NCI-H1092 treated with DMSO at 0.1 percent for 48 hours (cell line): ENCODE results near the gene RAI1.
A peak's percentile ranks its signal among the peaks of the same experiment; 100 is the strongest.
"Not testable (repeated sequence)": the region's sequence is repeated elsewhere in the genome, so short reads cannot be mapped to it uniquely, and the experiment has no call there.

Experiments used
- DNase-seq: peaks from one replicate; lab custom pipeline; 2025; lab: John Stamatoyannopoulos, UW

The RAI1 gene

DNA sequence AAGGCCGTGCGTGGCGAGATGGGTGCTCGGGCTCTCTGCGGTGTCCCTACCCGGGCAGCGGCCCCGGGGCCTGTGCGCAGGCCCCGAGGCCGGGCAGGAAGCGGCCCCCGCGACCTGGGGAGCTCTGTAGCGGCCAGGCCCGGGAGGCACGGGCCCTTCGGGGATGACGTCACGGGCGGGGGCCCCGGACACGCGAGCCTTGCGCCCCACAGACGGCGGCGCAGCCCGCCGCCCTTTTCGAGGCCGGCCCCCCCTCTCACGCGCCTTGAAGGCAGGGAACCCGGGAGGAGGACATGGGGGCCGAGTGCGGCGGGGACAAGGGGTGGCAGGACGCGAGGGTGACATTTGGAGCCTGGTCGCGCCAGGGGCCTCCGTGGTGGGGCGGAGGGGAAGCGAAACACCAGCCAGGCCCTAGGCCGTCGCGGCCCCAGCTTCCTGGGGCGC lies 1.1 kb downstream of the RAI1 start:
- no peak for DNase-seq

DNA sequence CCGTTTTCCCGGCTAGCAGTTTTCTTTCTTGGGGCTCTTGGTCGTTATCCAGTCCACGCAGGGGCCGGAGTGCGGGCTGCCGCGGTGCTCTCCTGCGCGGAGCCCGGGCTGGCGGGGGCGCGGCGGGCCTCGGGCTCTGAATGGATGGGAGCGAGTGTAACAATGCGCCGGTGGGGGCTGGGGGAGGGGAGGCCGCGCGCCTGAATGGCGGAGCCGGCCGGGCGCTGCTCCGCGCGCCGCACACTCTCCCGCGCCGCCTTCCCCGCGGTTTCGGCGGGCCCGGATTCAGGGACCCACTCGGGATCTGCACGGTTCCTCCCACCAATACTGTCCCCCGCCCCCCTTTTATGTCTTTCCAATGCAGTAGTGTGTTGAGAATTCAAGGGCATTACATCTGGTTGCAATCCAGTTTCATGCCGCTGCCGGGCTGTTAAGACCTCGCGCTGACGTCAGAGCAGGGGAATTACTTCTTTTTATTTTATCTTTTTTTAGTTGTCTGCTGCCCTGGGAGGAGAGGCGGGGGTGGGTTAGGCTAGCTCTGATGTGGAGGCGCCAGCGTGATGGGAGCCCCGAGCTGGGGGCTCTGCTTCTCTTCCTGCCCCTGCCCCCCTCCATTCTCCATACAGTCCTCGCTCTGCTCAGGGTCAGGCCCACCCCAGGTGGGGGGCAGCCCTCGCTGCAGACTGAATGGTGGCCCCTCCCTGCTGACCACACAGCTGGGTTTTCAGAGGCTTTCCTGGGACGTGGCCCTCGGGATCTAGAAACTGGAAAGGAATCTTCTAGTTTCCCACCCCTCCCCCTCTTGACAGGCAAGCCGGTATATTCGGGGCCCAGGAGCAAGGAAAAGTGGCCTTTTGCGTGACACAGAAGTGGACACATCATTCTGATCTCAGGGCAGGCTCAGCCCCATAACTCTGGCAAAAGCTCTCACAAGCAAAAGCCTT lies 1.8 kb downstream of the RAI1 start:
- DNase-seq: peak; percentile 16

DNA sequence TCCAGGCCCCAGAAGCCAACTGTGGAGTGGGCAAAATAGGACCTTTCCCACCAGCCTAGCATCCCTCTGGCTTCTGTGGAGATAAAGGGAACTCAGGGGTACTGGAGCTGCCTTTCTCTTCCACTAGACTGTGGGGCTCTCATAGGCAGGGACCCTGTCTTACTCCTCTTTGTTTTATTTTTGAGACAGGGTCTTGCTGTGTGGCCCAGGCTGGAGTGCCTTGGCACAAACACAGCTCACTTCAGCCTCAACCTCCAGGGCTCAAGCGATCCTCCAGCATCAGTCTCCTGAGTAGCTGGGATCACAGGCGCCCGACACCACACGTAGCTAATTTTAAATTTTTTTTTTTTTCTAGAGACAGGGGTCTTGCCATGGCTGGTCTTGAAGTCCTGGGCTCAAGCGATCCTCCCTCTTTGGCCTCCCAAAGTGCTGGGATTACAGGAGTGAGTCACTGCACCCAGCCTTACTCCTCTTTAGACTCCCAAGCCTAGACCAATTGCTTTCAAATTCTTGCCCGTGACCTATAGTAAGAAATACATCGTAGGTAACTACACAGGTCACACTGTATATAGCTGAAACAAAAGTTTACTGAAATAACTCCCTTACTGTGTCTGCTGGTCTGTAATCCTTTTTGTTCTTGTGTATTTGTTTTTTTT lies 2.6 kb downstream of the RAI1 start:
- no peak for DNase-seq

DNA sequence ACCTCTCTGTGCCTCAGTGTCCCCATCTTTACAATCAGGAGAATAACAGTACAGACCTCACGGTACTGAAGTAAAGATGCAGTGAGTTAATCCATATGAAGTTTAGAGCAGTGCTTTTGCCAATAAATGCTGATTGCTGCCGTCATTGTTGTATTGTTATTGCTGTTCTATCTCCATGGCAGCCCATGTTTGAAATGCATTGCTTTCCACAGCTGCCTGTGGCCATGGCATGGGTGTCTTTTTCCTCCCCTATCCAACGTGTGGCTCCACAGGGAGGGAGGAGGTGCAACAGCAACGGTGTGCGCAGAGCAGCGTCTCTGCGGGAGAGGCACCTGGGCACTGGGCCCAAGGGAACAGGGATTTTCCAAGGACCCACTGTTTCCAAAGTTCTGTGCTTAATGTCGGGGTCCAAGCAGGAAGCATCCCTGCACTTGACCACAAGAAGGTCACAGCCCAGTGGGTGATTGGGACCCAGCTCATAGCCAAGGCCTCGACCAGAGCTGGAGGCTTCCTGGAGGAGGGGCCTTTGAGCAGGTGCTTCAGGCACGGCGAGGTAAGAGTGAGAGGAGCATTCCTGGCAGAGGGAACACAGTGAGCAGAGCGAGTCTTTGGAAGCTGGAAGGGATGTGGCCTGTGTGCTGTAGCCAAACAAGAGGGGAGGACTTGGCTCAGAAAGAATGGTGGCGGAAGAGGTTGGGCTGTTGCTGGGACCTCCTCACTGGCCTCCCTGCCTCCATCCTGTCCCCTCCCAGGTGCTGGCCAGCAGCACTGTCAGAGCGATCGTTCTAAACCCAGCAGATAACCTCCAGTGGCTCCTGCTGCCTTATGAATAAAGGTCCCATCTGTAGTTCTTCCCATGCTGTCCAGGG lies 3.9 kb downstream of the RAI1 start:
- DNase-seq: no peak

DNA sequence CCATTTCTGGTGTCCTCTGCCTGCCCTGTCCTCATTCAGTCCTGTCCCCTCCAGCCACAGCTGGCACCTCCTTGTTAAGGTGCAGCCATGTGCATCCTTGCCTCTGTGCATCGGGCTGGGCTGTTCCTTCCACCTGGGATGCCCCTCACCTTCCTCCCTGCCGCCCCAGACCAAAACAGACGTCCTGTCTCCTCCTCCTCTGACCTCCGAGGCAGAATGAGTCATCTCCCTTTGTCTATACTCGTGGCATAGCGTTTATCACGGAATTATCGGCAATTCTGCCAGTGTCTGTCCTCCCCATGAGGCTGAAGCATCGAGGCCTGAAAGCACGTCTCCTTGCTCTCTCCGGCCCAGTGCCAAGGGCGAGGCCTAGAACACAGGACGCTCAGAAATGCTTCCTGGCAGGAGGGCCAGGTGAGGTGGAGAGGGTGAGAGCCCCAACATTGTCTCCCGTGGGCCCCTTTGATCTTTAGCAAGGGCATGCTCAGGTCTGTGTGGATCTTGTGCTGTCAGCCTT lies 4.6 kb downstream of the RAI1 start:
- no peak for DNase-seq

DNA sequence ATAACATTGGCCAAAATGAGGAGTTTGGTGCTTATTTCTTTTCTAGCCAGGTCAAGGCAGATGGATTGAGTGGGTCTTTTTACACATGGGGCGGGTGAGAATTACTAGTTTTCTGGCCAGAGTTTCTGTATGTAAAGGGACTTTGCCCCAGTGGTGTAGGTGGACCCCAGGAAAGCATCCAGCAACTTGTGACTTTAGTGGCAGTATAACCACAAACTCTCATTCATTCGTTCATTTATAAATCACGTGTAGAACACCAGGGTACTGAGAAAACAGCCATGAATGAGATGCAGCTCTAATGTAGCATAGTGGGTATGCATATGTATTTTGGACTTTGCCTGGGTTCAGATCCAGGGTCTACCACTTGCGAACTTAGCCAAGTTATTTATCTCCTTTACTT lies 8.1 kb downstream of the RAI1 start:
- DNase-seq: no peak

DNA sequence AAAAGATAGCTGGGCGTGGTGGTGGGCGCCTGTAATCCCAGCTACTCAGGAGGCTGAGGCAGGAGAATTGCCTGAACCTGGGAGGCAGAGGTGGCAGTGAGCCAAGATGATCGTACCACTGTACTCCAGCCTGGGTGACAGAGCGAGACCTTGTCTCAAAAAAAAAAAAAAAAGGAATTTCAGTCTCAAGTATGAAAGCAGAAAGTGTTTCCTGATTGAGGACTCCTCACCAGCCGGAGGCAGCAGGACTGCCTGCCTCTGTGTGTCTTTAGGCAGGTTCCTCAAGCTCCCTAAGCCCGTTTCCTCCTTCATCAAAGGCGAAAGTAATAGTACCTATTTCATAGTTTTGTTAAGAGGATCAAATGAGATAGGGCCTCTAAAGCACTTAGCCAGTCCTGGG lies 9.0 kb downstream of the RAI1 start:
- not testable (repeated sequence) for DNase-seq

DNA sequence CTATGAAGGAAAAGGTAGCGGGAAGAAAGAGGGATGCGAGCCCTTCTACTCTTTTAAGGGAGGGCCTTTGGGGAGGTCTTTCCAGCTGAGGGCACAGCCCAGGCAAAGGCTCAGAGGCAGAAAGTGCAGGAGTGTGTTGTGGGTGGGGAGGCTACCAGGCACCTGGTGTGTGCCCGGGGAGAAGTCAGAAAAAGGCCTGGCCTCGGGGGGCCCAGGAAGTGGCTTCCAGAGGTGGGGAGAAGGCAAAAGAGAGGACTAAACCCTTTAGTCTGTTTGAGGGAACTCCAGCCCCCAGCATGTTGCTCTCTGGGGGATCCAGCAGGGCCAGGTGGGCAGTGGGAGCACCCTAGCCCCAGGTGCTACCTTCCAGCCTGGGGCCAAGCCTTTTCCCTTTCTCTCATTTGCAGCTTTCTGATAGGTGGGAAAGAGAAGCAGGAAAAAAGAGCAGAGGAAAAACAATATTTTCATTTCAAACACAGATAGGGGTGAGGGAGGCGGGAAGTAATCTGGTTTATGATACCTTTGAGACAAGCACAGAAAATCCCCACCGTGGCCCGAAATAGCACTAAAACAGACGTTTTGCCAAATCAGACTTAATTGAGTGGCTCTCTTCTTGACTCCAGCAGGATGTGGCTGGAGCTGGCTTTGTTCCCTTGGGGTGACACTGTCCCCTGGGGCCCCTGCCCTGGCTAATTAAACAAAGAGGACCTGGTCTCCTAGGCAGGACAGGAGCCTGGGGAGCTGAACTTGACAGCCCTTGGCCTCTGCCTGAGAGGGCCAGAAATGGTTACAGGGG lies 10.4 kb downstream of the RAI1 start:
- peak; percentile 29 for DNase-seq

DNA sequence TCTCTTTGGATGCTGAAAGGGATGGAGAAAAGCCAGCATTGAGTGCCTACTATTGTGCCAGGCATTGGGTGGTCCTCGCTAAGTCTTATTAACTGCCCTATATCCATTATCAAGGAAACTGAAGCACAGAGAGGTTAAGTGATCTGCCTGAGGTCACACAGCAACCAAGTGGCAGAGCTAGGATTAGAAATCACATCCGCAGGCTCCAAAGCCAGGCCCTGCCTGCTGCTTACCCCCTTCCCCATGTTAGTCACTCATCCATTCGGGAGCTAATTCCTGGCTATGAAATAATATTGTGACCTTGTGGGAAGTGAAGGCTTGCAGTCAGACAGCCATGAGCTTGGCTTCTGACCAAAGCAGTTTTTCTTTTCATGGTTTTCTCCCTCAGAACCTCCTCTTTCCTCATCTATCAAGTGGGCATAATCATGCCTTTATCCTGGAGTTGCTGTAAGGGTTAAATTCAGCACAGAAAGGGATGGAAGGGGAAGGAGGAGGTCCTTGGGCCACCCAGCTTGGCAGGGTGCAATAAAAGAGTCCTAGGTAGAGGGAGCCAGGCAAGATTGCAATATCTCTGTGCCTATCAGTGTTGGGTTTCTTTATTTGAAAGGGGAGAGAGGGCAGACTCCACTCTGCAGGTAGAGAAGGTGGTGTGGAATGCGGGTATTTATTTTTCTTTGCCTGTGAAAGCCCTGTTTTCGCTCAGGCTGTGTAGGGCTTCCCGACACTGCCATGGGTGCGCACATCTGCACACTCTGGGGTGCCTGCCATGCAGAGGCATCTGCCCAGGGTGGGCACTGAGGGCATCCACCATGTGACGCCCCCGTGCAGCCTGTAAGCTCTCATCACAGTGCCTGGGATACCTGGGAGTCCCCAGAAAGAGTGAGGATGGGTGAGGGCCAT lies 11.3 kb downstream of the RAI1 start:
- DNase-seq: no peak

DNA sequence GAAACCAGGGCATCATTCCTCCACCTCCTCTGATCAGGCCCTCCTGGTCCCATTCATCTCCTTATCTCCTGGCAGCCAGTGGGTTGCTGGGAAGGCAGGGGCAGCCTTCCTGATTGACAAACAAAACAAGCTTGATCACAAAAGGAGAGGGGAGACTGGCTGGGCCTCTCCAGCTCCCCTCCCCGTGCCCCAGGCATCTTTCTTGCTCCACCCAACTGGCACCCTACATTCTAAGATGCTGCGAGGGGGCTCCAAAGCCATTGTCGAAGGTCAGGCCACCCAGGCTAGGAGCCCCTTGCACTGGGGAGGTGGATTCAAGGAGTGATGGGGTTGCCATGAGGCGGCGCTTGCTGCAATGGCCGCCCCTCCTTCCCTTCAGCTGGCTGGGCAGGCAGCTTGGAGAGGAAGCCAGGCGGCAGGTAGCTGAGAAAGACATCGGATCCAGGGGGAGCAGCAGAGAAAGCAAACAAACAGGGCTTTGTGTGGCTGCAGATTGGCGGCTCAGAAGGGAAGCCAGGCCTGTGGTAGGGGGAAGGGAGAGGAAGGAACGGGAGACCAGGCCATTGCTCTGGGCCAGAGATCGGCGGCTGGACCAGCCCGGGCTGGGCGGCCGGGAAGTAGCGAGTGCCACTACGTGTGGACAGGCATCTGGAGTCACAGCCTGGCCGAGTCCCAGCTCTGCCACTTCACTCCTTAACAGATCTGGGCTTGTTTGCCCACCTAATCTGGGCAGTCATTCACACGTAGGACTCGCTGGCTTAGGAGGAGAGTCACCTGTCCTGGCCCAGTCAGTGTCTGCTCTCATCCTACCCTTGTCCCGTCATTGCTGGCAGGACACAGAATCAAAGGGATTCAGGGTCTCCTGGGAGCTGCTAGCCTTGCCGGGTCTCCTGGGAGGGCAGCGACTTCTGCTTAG lies 12.3 kb downstream of the RAI1 start:
- DNase-seq: peak; percentile 79

DNA sequence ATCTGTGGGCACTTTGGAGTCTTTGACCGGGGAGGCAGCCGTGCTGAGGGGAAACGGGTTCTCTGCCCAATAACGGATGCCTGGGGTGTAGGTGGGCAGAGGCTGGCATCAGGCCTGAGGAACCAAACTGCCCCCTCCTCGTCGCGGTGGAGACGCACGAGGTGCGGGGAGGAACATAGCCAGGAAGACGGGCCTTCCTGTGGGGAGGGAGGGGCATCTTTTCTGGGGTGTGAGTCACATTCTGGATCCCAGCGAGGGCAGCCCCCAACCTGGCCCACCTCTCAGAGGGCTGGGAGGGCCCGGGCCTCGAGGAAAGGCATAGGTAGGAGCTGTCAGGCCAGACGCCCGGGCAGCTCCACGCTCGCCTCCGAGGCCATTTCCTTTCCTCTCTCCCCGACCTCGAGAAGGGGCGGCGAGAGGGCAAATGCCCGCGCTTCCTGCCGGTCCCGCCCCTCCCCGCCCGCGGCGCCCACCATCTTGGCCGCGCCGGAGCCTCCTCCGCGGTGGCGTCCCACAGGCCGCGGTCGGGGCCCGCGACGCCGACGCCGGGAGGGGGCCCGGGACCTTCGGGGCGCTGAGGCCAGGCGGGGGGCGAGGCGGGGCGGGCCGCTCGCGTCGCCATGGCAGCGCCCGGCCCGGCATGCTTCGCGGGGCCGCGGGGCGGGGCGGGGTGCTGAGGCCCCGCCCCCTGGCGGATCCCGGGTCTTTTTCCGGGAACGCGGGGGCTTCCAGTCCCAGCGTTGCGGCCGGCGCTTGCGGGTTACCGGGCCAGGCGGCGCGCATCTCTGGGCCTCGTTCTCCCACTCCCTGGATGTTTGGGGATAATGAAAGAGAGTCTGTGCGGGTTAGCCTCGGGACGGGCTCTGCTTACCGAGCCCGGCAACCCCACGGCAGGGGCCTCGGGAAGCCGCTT lies 13.2 kb downstream of the RAI1 start:
- peak; percentile 53 for DNase-seq

DNA sequence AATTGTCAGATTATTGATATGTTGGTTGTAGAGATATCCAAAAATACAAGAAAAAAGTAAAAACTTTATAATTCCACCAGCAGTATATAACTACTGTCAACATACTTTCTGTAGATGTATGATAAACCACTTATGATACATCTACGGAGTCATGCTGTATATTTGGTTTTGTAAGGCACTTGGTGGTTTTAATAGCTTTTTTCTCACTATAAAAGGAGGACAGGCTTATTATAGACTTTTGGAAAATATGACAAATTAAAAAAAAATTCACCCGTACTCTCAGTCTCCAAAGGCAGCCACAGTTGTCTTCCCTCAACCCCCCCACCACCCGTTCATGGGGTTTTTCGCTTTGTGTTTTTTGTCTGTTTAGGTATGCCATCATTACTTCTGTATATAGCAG lies 14.8 kb downstream of the RAI1 start:
- DNase-seq: no peak

DNA sequence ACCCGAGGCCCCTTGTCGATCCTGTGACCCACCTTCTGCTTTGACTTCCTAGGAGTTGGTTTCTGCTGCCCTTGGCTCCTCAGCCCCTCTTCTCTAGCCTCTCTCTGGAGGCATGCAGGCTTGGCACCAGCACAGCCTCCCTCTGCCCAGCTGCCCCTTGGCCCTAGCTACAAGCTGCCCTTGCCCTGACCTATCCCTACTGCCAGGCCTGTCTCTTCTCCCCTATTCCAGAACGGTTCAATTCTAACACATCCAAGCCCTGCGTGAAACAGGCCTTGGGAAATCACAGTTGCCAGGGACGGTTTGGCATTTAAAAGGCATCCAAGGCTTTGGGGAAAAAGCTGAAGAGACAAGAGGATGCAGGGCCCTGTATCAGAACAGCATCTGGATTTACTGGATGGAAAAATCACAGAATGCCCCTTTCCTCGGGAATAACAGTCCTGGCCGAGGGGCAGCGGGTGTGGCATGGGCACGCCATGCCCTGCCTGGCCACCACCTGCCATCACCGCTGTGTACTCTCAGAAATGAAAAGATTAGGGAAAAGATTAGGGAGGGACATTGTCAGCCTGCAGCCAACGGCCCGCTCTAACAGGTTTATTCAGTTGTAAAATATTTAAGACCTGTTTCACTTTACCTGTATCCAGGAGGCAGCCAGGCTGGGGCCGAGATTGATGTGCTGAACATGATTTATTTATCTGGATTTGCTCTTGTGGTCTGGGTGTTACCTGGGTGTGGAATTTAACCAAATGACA lies 15.8 kb downstream of the RAI1 start:
- DNase-seq: no peak

DNA sequence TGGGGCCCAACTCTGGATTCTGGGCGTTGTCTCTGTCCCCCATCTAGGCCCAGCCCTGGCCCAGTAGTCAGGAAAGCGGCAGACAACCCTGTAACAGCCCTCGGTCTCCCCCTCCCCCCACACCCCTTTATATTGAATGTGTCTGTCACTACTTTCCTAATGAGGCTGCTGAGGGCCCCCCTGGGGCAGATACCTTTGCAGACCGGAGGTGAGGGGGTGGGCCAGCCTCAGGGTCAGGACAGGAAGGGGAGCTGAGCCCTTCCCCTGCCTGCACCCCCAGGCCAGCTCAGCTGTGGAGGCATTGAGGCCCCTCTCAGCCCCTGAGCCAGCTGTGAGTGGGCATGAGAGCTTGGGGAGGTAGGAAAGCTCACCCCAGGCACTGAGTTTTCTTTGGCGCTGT lies 17.1 kb downstream of the RAI1 start:
- no peak for DNase-seq

DNA sequence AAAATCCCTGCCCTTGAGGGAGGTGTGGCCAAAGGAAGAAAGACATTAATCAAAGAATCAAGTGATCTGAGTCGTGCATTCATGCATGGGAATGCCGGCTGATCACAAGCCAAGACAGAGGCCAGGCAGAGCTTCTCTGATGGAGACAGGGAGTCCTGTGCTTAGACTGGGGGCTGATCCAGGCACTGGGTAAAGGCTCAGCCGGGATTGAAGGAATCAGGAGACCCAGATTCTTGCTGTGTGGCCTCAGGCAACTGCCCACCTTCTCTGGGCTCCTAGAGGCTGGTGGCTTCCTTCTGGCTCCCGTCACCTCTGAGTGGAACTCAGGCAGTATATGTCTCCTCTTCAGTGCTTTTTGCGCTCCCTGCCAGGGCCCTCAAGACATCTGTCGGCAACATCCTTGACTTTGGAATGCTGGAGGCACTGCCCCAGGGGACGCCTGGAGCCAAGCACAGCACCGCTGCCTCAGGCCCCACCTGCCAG lies 17.7 kb downstream of the RAI1 start:
- no peak for DNase-seq

DNA sequence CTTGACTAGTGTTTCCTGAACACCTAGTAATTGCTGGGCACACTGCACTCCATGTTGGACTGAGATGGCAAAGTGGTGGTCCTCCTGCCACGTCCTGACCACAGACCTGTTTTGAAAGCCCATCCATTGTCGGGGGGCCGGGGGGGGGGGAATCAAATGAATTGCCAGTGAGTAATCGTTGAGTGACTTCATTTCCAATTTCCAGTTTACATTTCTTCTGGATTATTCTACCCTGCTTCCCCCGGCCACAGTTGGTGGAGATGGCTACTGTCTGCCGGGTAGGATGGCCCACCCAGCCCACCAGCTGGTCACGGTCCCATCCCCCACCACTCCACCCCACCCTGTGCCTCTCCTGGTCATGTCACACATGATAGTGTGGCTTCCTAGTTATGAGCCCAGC lies 18.2 kb downstream of the RAI1 start:
- no peak for DNase-seq
